GM21619 (cell line): ENCODE measurements around the gene HEMK1.

Experiments used
- ATAC-seq: cut with Tn5 transposase; IDR thresholded peaks from one replicate; pipeline ENCODE4 v1.9.1; 2021; ENCODE audit not compliant: unreplicated experiment

The HEMK1 gene

GRCh38 chr3:50568947-50569749 lies at the start of gene HEMK1:
Gene HEMK1, plus strand, starts transcription at chr3:50569522. Its CDS starts 1,583 bp downstream, at chr3:50571105.
- peak; percentile 59 for ATAC-seq

DNA sequence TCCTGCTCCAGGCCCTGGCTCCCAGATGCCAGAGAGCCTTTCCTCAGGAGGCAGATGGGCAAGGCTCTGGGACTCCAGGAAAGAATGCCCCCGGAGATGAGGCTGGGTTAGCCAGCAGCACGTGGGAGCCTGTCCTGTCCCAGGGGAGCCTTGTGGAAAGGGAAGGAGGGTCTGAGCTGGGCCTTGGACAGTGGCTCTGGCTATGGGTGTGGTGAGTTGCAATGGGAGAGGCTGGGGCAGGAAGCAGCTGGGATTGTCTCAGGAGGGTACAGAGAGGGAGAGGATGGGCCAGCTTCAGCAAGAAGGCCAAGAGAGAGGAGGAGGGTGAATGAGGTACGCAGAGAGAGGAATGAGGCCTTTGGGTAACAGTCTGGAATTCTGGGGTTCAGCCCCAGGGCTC lies 48.5 kb upstream of the HEMK1 start:
- no peak for ATAC-seq

GRCh38 chr3:50521572-50521971 lies 47.8 kb upstream of the HEMK1 start:
- no peak for ATAC-seq

GRCh38 chr3:50523279-50523811 lies 46.0 kb upstream of the HEMK1 start:
- ATAC-seq = no peak

- ATAC-seq = no peak
These were observed 44.6 kb upstream of the HEMK1 start for GRCh38 chr3:50524746-50525145.

- ATAC-seq = no peak
These were observed 44.0 kb upstream of the HEMK1 start for GRCh38 chr3:50525191-50525910.

GRCh38 chr3:50525987-50526386 lies 43.3 kb upstream of the HEMK1 start:
- ATAC-seq = no peak

DNA sequence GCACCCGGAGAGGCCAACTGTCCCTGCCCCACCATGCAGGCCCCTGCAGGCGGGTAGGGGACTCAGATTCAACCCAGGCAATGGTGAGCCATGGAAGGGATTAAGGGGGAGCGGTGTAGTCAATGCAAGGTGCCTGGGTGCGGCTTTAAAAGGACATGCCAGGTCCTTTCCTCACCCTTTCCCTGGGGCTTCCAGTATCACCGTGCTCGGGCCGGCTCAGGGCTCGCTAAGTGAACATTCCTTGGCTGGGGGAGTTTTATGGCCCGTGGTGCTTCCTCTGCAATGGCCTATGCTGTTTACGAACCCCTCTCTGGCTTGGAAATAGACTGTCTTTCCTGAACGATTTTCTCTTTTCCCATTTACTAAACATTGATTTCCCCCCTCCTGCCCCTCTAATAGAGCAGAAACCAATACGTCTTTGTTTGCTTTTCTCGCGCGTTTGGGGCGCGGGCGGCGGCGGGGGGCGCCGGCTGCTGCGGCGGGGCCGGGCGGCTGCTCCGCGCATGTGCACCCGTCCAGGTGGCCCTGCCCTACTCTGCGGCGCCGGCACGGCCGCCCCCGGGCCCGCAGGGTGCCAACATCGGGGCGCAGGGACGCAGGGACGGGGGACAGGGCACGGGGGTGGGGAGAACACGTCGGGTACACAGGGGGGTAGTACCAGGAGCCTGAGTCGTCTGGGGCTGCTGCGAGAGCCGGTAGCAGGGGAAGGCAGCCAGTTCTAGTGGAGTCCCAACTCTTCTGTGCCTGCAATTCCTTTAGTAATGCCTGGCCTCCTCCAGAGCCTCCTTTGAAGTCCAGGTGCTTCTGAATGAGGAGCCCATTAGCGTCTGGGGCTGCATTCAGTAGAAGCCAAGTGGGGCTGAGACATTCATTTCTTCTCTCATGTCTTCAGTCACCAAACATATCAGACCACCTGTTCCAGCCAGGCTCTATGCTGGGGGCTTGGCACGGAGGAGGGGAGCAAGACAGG lies 39.0 kb upstream of the HEMK1 start:
- ATAC-seq = no peak

DNA sequence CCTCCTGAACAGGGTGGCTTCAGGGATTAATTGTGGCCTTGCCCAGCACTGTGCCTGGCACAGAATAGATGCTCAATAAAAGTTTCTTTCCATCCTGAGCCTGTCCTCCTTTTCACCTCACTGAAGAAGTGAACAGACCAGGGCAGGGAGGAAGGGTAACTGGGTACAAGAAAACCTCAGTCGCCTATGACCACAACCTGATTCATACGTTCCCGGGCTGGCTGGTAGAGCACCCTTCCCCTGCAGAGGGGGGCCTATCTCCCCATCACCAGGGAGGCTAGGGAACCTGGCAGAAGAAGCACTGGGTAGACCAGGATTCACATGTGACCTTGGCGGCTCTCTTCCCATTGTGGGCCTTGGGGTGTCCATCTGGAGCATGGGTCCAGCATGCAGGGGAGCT lies 38.1 kb upstream of the HEMK1 start:
- no peak for ATAC-seq

DNA sequence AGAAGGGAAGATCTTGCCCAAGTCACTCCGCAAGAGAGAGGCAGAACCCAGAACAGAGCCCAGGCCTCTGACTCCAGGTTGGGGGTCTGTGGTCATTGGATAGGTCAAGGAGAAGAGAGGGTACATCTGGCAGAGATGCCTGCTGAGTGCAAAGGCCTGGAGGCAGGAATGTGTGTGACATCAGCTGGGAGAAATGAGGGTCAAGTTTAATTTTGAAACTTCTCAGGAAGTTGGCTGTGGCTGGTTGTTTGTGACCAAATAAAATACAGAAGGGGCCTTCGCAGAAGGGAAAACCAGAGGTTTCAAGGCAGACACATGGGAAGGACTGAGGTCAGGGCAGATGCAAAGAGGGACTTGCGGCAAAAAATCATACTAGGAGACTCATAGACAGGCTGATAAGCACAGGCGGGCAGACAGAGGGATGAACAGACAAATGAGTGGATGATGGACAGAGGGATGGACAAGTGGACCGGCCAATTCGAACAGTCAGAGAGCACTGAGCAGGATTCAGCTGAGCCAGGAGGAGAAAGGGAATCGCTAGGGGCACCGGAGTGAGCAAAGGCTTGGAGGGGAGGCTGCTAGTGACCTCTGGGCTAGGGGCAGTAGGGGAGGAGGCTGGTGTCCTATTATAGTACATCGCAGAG lies 37.1 kb upstream of the HEMK1 start:
- no peak for ATAC-seq

GRCh38 chr3:50533316-50533715 lies 36.0 kb upstream of the HEMK1 start:
- no peak for ATAC-seq

GRCh38 chr3:50533807-50534461 lies 35.4 kb upstream of the HEMK1 start:
- no peak for ATAC-seq

GRCh38 chr3:50534681-50535330 lies 34.5 kb upstream of the HEMK1 start:
- no peak for ATAC-seq

GRCh38 chr3:50536471-50537180 lies 32.7 kb upstream of the HEMK1 start:
- no peak for ATAC-seq

- no peak for ATAC-seq
These were observed 31.7 kb upstream of the HEMK1 start for GRCh38 chr3:50537421-50538129.

- ATAC-seq = no peak
These were observed 29.7 kb upstream of the HEMK1 start for GRCh38 chr3:50539356-50540286.
